Smooth muscle cell (in vitro differentiated cells): ENCODE results near the gene EBF4. TPM values are rescaled to one million over a fixed set of nuclear protein-coding genes. Genes with fewer than 3 reads are reported as not detected.

Source experiments
- DNase-seq: peaks from one replicate; lab custom pipeline; 2025; ENCODE audit not compliant: unreplicated experiment; lab: John Stamatoyannopoulos, UW
- H2AFZ ChIP-seq: fragments of 200-600 bp; sonication (generic); 2 replicates; pipeline ENCODE4 v1.6.0; 2016; ENCODE audit warnings: antibody characterized with exemption, low read depth, mild to moderate bottlenecking
- H3F3A ChIP-seq: fragments of 200-600 bp; sonication (generic); 2 replicates; pipeline ENCODE4 v1.6.0; 2017; ENCODE audit warnings: antibody characterized with exemption, low read depth
- H3K27ac ChIP-seq: fragments of 200-600 bp; sonication (generic); 2 replicates; pipeline ENCODE4 v1.5.1; 2016; ENCODE audit warnings: low read depth, mild to moderate bottlenecking
- H3K27me3 ChIP-seq: fragments of 200-600 bp; sonication (generic); 2 replicates; pipeline ENCODE4 v1.6.1; 2016; ENCODE audit warnings: low read depth, mild to moderate bottlenecking
- H3K36me3 ChIP-seq: fragments of 200-600 bp; sonication (generic); 2 replicates; pipeline ENCODE4 v1.5.1; 2016; ENCODE audit warnings: low read depth
- H3K4me1 ChIP-seq: fragments of 200-600 bp; sonication (generic); 2 replicates; pipeline ENCODE4 v1.5.1; 2016; ENCODE audit warnings: low read depth
- H3K4me2 ChIP-seq: fragments of 200-600 bp; sonication (generic); 2 replicates; pipeline ENCODE4 v1.6.0; 2016; ENCODE audit warnings: mild to moderate bottlenecking
- H3K4me3 ChIP-seq: fragments of 200-600 bp; sonication (generic); 2 replicates; pipeline ENCODE4 v1.5.1; 2016; ENCODE audit warnings: mild to moderate bottlenecking
- H3K79me2 ChIP-seq: fragments of 200-600 bp; sonication (generic); 2 replicates; pipeline ENCODE4 v1.6.0; 2016; ENCODE audit warnings: low read depth, mild to moderate bottlenecking
- H3K9ac ChIP-seq: fragments of 200-600 bp; sonication (generic); 2 replicates; pipeline ENCODE4 v1.6.0; 2016; ENCODE audit warnings: low read depth
- H3K9me3 ChIP-seq: fragments of 200-600 bp; sonication (generic); replicated peaks from 2 replicates; pipeline ENCODE4 v1.5.1; 2016; ENCODE audit warnings: low read depth
- H4K20me1 ChIP-seq: fragments of 200-600 bp; sonication (generic); 2 replicates; pipeline ENCODE4 v1.6.0; 2016; ENCODE audit warnings: low read depth
- CTCF ChIP-seq: fragments of 200-600 bp; sonication (generic); IDR thresholded peaks from 2 replicates; pipeline ENCODE4 v1.5.1; 2017; ENCODE audit warnings: borderline replicate concordance, mild to moderate bottlenecking, antibody characterized with exemption; ENCODE audit not compliant: insufficient read depth, poor library complexity, severe bottlenecking
- WGBS: methylation state at CpG from one replicate; pipeline ENCODE4 v1.1.7; 2016; ENCODE audit warnings: low lambda C conversion rate; 5-methylcytosine and 5-hydroxymethylcytosine counted together
- polyA plus RNA-seq: library from polyadenylated mRNA; unstranded; fragments of >200 nt; fragmentation: Nextera tagmentation; extraction: Ambion mirVana; gene quantifications from 2 replicates; pipeline ENCODE4 v1.2.1, GENCODE V29; 2016
- total RNA-seq: library from RNA; depleted of rRNA; stranded (reverse); fragments of >200 nt; gene quantifications from 2 replicates; pipeline ENCODE4 v1.2.3, GENCODE V29; 2014

EBF4 gene
- total RNA-seq (8.2 and 9.7 TPM in 2 replicates), polyA plus RNA-seq (19.0 and 21.8 TPM in 2 replicates)

DNA sequence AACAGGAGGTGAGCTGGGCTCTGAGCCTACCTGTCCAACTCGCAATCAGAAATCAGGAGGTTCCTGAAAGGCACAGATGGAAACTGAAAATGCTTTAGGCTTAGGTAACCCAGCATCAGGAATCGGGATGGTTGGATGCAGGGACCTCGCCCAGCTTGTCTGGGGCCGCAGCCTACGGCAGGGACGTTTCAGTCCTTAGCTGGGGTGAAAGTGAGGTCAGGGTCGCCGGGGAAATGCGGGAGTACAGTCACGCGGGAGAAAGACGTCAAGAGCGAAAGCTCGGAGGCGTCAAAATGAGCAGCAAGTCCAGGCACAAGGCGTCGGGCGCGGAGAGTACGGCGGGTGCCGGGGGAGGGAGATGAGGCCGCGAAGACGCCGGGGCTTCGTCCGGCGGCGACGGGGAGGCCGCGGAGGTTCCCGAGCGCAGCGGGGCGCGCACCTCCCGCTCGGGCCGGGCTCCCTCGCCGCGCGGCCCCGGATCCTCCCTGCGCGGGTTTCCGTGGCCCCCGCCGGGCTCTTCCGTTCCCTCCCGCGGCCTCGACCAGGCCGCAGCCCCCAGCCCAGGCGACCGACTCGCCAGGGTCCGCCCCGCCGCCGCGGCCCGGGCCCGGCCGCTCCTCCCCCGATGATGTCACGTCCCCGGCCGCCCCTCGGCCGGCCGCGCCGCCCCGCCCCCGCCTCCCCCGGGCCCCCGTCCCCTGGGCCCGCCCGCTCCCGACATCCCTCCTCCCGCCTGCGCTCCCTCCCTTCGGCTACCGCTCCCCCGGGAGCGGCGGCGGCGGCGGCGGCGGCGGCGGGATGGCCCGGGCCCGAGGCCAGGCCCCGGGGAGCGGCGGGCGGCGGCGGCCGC lies at the start of gene EBF4:
Gene EBF4 (plus strand): TSS at position 745 of the 850 bp plus-strand sequence. CDS start 866 bp downstream, outside the sequence.
- Histone ChIP-seq H3K36me3 (no peaks in the 10 kb centered on the region), H4K20me1 (peaks cover 22% of the 10 kb centered on the region), H3K4me3 (peak within 1 kb of the TSS; percentile 52), H3F3A (no peaks in the 10 kb centered on the region), H3K27ac (no peak within 1 kb of the TSS), H3K9me3 (no peaks in the 10 kb centered on the region), H3K27me3 (peaks cover 30% of the 10 kb centered on the region), H2AFZ (peak within 1 kb of the TSS; percentile 91), H3K4me1 (peaks cover 8% of the 10 kb centered on the region), H3K9ac (no peak within 1 kb of the TSS), H3K4me2 (peak within 1 kb of the TSS; percentile 85), H3K79me2 (no peaks in the 10 kb centered on the region)
- TF ChIP-seq CTCF = no peak
- no peak for DNase-seq
- WGBS = 4% methylated on average over 52 of the region's 106 CpGs

GRCh38 chr20:2643708-2644107 lies 48.9 kb upstream of the EBF4 start:
- H3F3A ChIP-seq = no peaks in the 10 kb centered on the region
- no peak overlapping the region for H3K4me3 ChIP-seq
- H3K79me2 ChIP-seq = no peaks in the 10 kb centered on the region
- no peaks in the 10 kb centered on the region for H3K36me3 ChIP-seq
- no peaks in the 10 kb centered on the region for H3K4me1 ChIP-seq
- no peak overlapping the region for H3K27ac ChIP-seq
- H3K9ac ChIP-seq = no peak overlapping the region
- H4K20me1 ChIP-seq = no peaks in the 10 kb centered on the region
- no peak overlapping the region for H2AFZ ChIP-seq
- no peak overlapping the region for H3K4me2 ChIP-seq
- H3K27me3 ChIP-seq = no peaks in the 10 kb centered on the region
- no peak for DNase-seq
- WGBS = 0% methylated on average over 1 of the region's 1 CpG
- TF ChIP-seq CTCF = no peak
- H3K9me3 ChIP-seq = no peaks in the 10 kb centered on the region

DNA sequence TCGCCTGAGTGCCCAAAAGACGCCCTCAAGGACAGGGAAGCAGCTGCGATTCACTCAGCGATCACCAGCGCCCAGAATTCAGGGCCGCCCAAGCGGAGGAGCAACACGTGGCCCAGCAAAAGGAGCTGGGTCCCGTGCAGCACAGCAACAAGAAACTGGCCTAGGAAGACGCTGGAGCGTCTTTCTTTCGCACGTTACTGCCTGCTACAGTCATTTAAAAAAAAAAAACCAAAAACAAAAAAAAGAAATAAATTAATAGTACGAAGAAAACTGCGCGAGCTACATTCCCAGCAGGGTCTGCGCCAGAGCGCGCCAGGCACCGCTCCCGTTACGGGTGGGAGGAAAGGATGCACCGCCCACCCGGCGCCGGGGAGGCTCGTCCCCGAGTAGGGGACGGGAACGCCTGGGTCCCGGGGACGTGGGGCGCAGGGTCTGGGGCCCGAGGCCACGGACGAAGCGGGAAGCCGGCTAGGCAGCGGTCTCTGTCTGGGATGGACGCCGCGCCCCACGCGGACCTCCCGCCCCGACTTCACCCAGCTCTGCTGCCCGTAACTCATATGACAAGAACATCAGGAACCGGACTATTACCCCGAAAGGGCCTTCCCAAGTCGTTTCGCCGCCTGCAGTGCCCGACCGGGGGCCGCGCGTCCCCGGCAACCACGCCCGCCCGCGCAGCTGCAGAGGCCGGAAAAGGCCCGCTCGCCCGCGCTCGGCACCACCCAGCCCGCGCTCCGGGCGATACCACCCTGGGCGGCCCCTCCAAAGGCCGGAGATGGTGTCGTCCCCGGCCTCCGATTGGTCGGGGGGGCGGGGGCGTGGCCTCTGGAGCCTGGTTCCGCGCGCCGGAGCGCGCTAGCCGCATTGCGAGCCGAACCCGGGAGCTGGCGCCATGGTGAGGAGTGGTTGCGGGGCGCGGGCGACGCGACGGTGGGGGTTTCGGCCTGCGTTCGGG lies 40.5 kb upstream of the EBF4 start, which contains the start of gene NOP56:
Gene NOP56 (plus strand): TSS at position 861 of the 952 bp plus-strand sequence. CDS start 29 bp downstream, at position 890.
- peak within 1 kb of the TSS; percentile 88 for H3K4me2 ChIP-seq
- no peaks in the 10 kb centered on the region for H3K9me3 ChIP-seq
- peaks cover 35% of the 10 kb centered on the region for H3K79me2 ChIP-seq
- H3K36me3 ChIP-seq = no peaks in the 10 kb centered on the region
- peak within 1 kb of the TSS; percentile 67 for H3K27ac ChIP-seq
- H3F3A ChIP-seq = peaks cover 12% of the 10 kb centered on the region
- peaks cover 30% of the 10 kb centered on the region for H4K20me1 ChIP-seq
- peak within 1 kb of the TSS; percentile 76 for H3K9ac ChIP-seq
- H2AFZ ChIP-seq = peak within 1 kb of the TSS; percentile 81
- peak within 1 kb of the TSS; percentile 93 for H3K4me3 ChIP-seq
- TF ChIP-seq CTCF = no peak
- DNase-seq = peak; percentile 84
- H3K27me3 ChIP-seq = no peaks in the 10 kb centered on the region
- WGBS = under 1% methylated on average over 80 of the region's 101 CpGs
- H3K4me1 ChIP-seq = peaks cover 17% of the 10 kb centered on the region
